ENCODE results near the gene DUSP6. TPM values are rescaled to one million over a fixed set of nuclear protein-coding genes. Genes with fewer than 3 reads are reported as not detected.

DUSP6 gene
- total and polyA plus RNA-seq, 9 of the 15 experiments (the other 6 are each of a cell fraction or from before 2014, with no cell fraction given), result 0.04 to 0.60 (median 0.08) TPM; not detected in 2

GRCh38 chr12:89326239-89327040 lies 25.9 kb downstream of the DUSP6 start:
- H4K20me1 ChIP-seq (replicated peaks; ENCODE audit: control insufficient read depth, insufficient read depth, low read length), result no peaks in the 10 kb centered on the region
- no peak overlapping the region for H3K4me3 ChIP-seq
- FAIRE-seq, result no peak
- in situ Hi-C loops (cut with MboI), result loop anchor here (5.0 kb wide), 1 partner anchor 46 kb away; no protein-coding TSS in a partner anchor
- peak; percentile 39; the same call in 2 of the 3 replicates for ATAC-seq
- BruUV-seq (replicated peaks), result no TSS peak
- H3K27me3 ChIP-seq (ENCODE audit: control insufficient read depth in 2 of 2, insufficient read depth in 2 of 2, low read length in 2 of 2), result no peaks in the 10 kb centered on the region; a peak in 1 of 5 replicates
- peaks cover 0 to 7% of the 10 kb centered on the region in 2 experiments; a peak in 2 of 5 replicates for H3K4me1 ChIP-seq (replicated peaks in 1 of 2; ENCODE audit: control insufficient read depth in 2 of 2, insufficient read depth in 2 of 2, low read length in 2 of 2)
- no peaks in the 10 kb centered on the region for H3K9me3 ChIP-seq (replicated peaks; ENCODE audit: control insufficient read depth, insufficient read depth, low read depth, low read length)
- H3K27ac ChIP-seq (ENCODE audit: extremely low read depth, low read depth, low read length), result no peak overlapping the region
- 5% methylated on average over 9 of the region's 9 CpGs for WGBS (ENCODE audit: insufficient coverage, low coverage, missing lambda C conversion rate)
- CTCF ChIA-PET (ENCODE audit: low intra/inter-chr PET ratio), result no interaction called here
- H3K79me2 ChIP-seq (ENCODE audit: control insufficient read depth, insufficient read depth, low read length), result no peaks in the 10 kb centered on the region
- POLR2A ChIA-PET, result no interaction called here
- no peaks in the 10 kb centered on the region for H3K9me1 ChIP-seq (ENCODE audit: control insufficient read depth, insufficient read depth, low read length)
- peak in 1 of 4 experiments; percentile 39 for DNase-seq (ENCODE audit: extremely low read depth in 1 of 4, low spot score in 3 of 4)
- H3K9ac ChIP-seq (ENCODE audit: insufficient read depth in 1 of 2, low read depth in 2 of 2, low read length in 2 of 2), result no peak overlapping the region
- TF ChIP-seq TEAD1 (CRISPR knock-in tag; IDR thresholded peaks at IDR 0.05) (0 out of 4 replicates have a peak, but pooled peaks of 1 of the 2 experiments have one; percentile 19), NR2C2 (CRISPR knock-in tag; IDR thresholded peaks at IDR 0.05) (no peak), NR2C2 (tag; IDR thresholded peaks at IDR 0.05) (peak; percentile 67), MBD2 (IDR thresholded peaks at IDR 0.05; ENCODE audit: borderline replicate concordance, low read depth) (no peak), SRSF3 (IDR thresholded peaks at IDR 0.05; ENCODE audit: insufficient read depth, low read length) (no peak), JUND (IDR thresholded peaks at IDR 0.05; ENCODE audit: borderline replicate concordance, low read depth, low read length) (no peak), JUND (tag; IDR thresholded peaks at IDR 0.05; ENCODE audit: borderline replicate concordance, low read depth, low read length) (no peak), PBX2 (CRISPR knock-in tag; IDR thresholded peaks at IDR 0.05; ENCODE audit: low read depth) (no peak), PBX2 (tag; conservative IDR thresholded peaks at IDR 0.05; ENCODE audit: low read depth) (peak; percentile 19; the same call in 1 of the 2 replicates), POLR2B (IDR thresholded peaks at IDR 0.05; ENCODE audit: low read depth, partially characterized antibody) (no peak), SRF (CRISPR knock-in tag; IDR thresholded peaks at IDR 0.05) (peak; percentile 92 to 96), NR2C1 (IDR thresholded peaks at IDR 0.05) (no peak), NR2C1 (tag; IDR thresholded peaks at IDR 0.05) (peak; percentile 68), EGR1 (conservative IDR thresholded peaks at IDR 0.05) (no peak), GABPB1 (CRISPR knock-in tag; IDR thresholded peaks at IDR 0.05) (no peak)
- TF ChIP-seq, protein P1, sequence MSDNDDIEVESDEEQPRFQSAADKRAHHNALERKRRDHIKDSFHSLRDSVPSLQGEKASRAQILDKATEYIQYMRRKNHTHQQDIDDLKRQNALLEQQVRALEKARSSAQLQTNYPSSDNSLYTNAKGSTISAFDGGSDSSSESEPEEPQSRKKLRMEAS (CRISPR knock-in tag; IDR thresholded peaks at IDR 0.05), result no peak
- peak overlapping the region; percentile 24; the same call in 1 of the 2 replicates for H3K4me2 ChIP-seq (ENCODE audit: insufficient read depth, low read length)
- H3K36me3 ChIP-seq (ENCODE audit: control insufficient read depth, insufficient read depth, low read length), result no peaks in the 10 kb centered on the region
- intact Hi-C loops (cut with micrococcal nuclease), result no loop called here
- H2AFZ ChIP-seq (ENCODE audit: low read depth, low read length), result peak overlapping the region; percentile 67

Data from K562 (cell line).